Cardiac muscle cell (in vitro differentiated cells and primary cell): Measurements from ENCODE around the gene HCRT. TPM values are rescaled to one million over a fixed set of nuclear protein-coding genes. Genes with fewer than 3 reads are reported as not detected.

ENCODE experiments used
- DNase-seq, 2 donors: peaks; one replicate each; pipeline versions ENCODE4 v3.0.0 to v3.0.0-alpha.2; 2010 to 2017; ENCODE audit warnings: low read depth in 1 of 2, low spot score in 1 of 2
- H3K27ac ChIP-seq: fragments of 200-600 bp; sonication (generic); 2 replicates; pipeline ENCODE4 v1.5.1; 2016
- H3K27me3 ChIP-seq: fragments of 200-600 bp; sonication (generic); 2 replicates; pipeline ENCODE4 v1.6.0; 2016; ENCODE audit warnings: control low read depth
- H3K36me3 ChIP-seq: fragments of 200-600 bp; sonication (generic); 2 replicates; pipeline ENCODE4 v1.5.1; 2016; ENCODE audit warnings: control low read depth
- H3K4me1 ChIP-seq: fragments of 200-600 bp; sonication (generic); 2 replicates; pipeline ENCODE4 v1.8.1; 2017; ENCODE audit warnings: low read depth, mild to moderate bottlenecking, mixed run types
- H3K4me3 ChIP-seq: fragments of 200-600 bp; sonication (generic); 2 replicates; pipeline ENCODE4 v1.5.1; 2016; ENCODE audit warnings: mild to moderate bottlenecking
- H3K9me3 ChIP-seq: fragments of 200-600 bp; sonication (generic); 2 replicates; pipeline ENCODE4 v1.5.1; 2017; ENCODE audit warnings: low read depth, mild to moderate bottlenecking, control low read depth
- CTCF ChIP-seq: IDR thresholded peaks from 2 replicates; pipeline ENCODE4 v1.5.1; 2012; ENCODE audit warnings: low read depth, mild to moderate bottlenecking, low read length
- polyA plus RNA-seq: library from polyadenylated mRNA; unstranded; fragments of >200 nt; fragmentation: Nextera tagmentation; extraction: Ambion mirVana; gene quantifications from 2 replicates; pipeline ENCODE4 v1.2.1, GENCODE V29; 2016
- total RNA-seq: library from RNA; depleted of rRNA; stranded (reverse); fragments of >200 nt; gene quantifications from 2 replicates; pipeline ENCODE4 v1.2.3, GENCODE V29; 2016

HCRT gene
- total and polyA plus RNA-seq, 2 experiments from 2014 or later = 1.3 TPM; not detected in 1

DNA sequence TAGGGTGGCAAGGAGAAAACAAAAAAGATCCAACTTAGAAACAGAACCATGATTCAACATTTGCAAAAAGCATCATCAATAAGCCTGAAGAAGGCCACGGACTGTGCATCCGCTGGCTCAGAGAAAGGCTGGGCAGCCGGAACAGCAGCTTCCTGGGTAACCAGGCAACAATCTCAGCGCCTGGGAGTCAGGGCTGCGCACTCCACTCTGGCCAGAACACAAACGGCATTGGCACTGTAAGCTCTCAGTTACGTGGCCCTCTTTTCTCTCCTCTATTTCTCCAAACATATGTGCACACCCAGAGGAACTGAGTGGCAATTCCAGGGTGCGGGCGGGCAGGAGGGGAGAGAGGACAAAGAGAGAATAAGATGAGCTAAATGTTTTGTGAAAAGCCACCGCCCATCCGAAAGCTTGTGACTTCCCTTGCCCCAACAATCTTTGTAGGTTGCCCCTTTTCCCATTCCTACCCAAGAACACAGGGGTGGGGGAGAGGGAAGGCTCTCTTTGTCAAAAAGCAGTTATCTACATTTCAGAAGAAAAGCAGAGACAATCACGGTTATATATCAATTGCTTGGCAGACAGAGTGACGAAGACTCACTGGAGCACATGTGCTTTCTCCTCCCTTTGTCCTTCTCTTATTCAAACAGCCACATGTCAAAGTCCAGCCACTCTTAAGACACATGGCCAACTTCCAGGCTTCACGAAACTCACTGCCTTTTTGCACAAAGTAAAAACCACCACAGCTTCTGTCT lies 15.6 kb upstream of the HCRT start:
- Histone ChIP-seq H3K27me3 (no peaks in the 10 kb centered on the region), H3K27ac (no peak overlapping the region), H3K36me3 (peaks cover 6% of the 10 kb centered on the region), H3K4me3 (no peak overlapping the region), H3K9me3 (no peaks in the 10 kb centered on the region), H3K4me1 (no peaks in the 10 kb centered on the region)
- peak in 1 of 2 donors; percentile 89 for DNase-seq
- no peak for TF ChIP-seq CTCF

GRCh38 chr17:42199416-42200011 lies 14.3 kb upstream of the HCRT start:
- no peak for DNase-seq
- Histone ChIP-seq H3K4me1 (no peaks in the 10 kb centered on the region), H3K4me3 (no peak overlapping the region), H3K27me3 (no peaks in the 10 kb centered on the region), H3K36me3 (peaks cover 6% of the 10 kb centered on the region), H3K27ac (peak overlapping the region; percentile 43), H3K9me3 (no peaks in the 10 kb centered on the region)
- TF ChIP-seq CTCF = no peak

DNA sequence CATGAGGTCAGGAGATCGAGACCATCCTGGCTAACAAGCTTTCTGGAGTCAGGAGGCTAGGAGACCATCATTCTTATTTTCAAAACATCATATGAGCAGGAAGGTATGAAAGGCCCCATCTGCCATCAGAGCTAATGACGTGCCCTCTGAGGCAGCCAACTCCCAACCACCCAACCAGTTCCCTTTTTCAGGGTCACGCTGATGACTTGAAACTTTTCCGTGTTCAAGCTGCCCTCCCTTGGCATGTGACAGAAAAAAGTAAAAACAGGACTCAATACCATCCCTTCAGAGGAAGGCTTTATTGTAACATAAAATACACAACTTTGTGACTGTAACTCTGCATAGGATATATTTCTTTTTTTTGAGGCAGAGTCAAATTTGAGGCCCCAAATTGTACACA lies 13.6 kb upstream of the HCRT start:
- peak overlapping the region; percentile 39 for H3K27ac ChIP-seq
- no peak overlapping the region for H3K4me3 ChIP-seq
- no peak for DNase-seq
- H3K4me1 ChIP-seq = no peaks in the 10 kb centered on the region
- H3K36me3 ChIP-seq = peaks cover 3% of the 10 kb centered on the region
- H3K9me3 ChIP-seq = no peaks in the 10 kb centered on the region
- no peak for TF ChIP-seq CTCF
- H3K27me3 ChIP-seq = no peaks in the 10 kb centered on the region

DNA sequence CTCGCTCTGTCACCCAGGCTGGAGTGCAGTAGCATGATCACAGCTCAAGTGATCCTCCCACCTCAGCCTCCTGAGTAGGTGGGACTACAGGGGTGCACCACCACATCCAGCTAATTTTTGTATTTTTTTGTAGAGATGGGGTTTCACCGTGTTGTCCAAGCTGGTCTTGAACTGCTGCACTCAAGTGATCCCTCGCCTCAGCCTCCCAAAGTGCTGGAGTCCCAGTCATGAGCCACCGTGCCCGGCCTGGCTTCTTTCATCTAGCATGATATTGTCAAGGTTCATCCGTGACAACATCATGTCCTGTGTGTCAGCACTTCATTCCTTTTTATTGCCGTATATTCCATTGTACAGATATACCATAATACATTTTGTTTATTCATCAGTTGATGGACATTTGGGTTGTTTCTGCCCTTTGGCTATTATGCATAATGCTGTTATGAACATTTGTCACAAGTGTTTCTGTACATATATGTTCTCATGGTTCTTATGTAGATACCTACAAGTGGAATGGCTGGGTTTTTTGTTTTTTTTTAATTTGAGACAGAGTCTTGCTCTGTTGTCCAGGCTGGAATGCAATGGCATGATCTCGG lies 12.4 kb upstream of the HCRT start:
- H3K27ac ChIP-seq = no peak overlapping the region
- no peak overlapping the region for H3K4me3 ChIP-seq
- H3K36me3 ChIP-seq = no peaks in the 10 kb centered on the region
- DNase-seq = no peak
- no peaks in the 10 kb centered on the region for H3K9me3 ChIP-seq
- no peak for TF ChIP-seq CTCF
- no peaks in the 10 kb centered on the region for H3K4me1 ChIP-seq
- no peaks in the 10 kb centered on the region for H3K27me3 ChIP-seq

- Histone ChIP-seq H3K27me3 (no peaks in the 10 kb centered on the region), H3K36me3 (no peaks in the 10 kb centered on the region), H3K4me3 (peak within 1 kb of the TSS; percentile 25), H3K27ac (no peak within 1 kb of the TSS), H3K9me3 (no peaks in the 10 kb centered on the region), H3K4me1 (no peaks in the 10 kb centered on the region)
- TF ChIP-seq CTCF = no peak
- peak; percentile 77 to 83 for DNase-seq
Measured at GRCh38 chr17:42193969-42194899, 9.0 kb upstream of the HCRT start, which contains the start of gene GHDC. Gene GHDC (minus strand): TSS chr17:42194494. CDS start chr17:42193581, 913 bp downstream.
